SK-N-SH (cell line): Measurements from ENCODE around the gene CASKIN1. TPM values are rescaled to one million over a fixed set of nuclear protein-coding genes. Genes with fewer than 3 reads are reported as not detected.

Experiments used
- CTCF ChIA-PET: fragments of 300-600, 350-600 bp; formaldehyde crosslinking; extraction: SDS; loops from one replicate; lab custom pipeline; 2021; lab: Yijun Ruan, JAX
- POLR2A ChIA-PET: fragments of 350-600 bp; sonication (Branson Sonifier 250); formaldehyde crosslinking; extraction: SDS; loops from one replicate; lab custom pipeline; 2020; ENCODE audit warnings: antibody characterized with exemption, inconsistent platforms; lab: Yijun Ruan, JAX
- DNase-seq: peaks from one replicate; pipeline ENCODE4 v3.0.0; 2012
- H2AFZ ChIP-seq: fragments of 200-600 bp; sonication (generic); 2 replicates; pipeline ENCODE4 v1.8.1; 2016; ENCODE audit warnings: antibody characterized with exemption, mild to moderate bottlenecking, low read depth
- H3F3A ChIP-seq: fragments of 200-600 bp; sonication (generic); replicated peaks from 2 replicates; pipeline ENCODE3; 2016; ENCODE audit warnings: antibody characterized with exemption, mild to moderate bottlenecking; ENCODE audit not compliant: insufficient read depth
- H3K27ac ChIP-seq, 2 experiments: fragments of 200-500 bp in 1 of 2; fragments of 200-600 bp in 1 of 2; sonication (Bioruptor generic) in 1 of 2; sonication (generic), shearing (Covaris generic) in 1 of 2; 2 replicates each; pipeline versions ENCODE4 v1.5.1 to v1.6.1; 2014 to 2016; ENCODE audit warnings: low read depth in 2 of 2, inconsistent platforms in 1 of 2, low read length in 1 of 2, mild to moderate bottlenecking in 1 of 2, mixed read lengths in 1 of 2
- H3K27me3 ChIP-seq: fragments of 200-600 bp; sonication (generic), shearing (Covaris generic); 2 replicates; pipeline ENCODE4 v1.6.1; 2016; ENCODE audit warnings: mixed run types; ENCODE audit not compliant: insufficient read depth
- H3K36me3 ChIP-seq, 2 experiments: fragments of 200-500 bp in 1 of 2; fragments of 200-600 bp in 1 of 2; sonication (Bioruptor generic) in 1 of 2; sonication (generic) in 1 of 2; replicated peaks in 1 of 2; 2 replicates each; pipeline versions ENCODE3 to v1.5.1; 2014 to 2016; ENCODE audit warnings: low read length in 1 of 2, mild to moderate bottlenecking in 1 of 2; ENCODE audit not compliant: insufficient read depth in 2 of 2, control insufficient read depth in 1 of 2
- H3K4me1 ChIP-seq, 2 experiments: fragments of 200-500 bp in 1 of 2; fragments of 200-600 bp in 1 of 2; sonication (Bioruptor generic) in 1 of 2; sonication (generic), shearing (Covaris generic) in 1 of 2; 2 replicates each; pipeline versions ENCODE4 v1.5.1 to v1.6.1; 2014 to 2016; ENCODE audit warnings: low read depth in 1 of 2, low read length in 1 of 2, mixed run types in 1 of 2; ENCODE audit not compliant: insufficient read depth in 2 of 2, control insufficient read depth in 1 of 2
- H3K4me2 ChIP-seq: fragments of 200-600 bp; sonication (generic), shearing (Covaris generic); 2 replicates; pipeline ENCODE4 v1.6.1; 2017; ENCODE audit warnings: mixed run types
- H3K4me3 ChIP-seq, 2 experiments: fragments of 200-500 bp in 1 of 2; fragments of 200-600 bp in 1 of 2; sonication (Bioruptor generic) in 1 of 2; sonication (generic), shearing (Covaris generic) in 1 of 2; 2 replicates each; pipeline versions ENCODE4 v1.5.1 to v1.8.1; 2014 to 2016; ENCODE audit warnings: low read depth in 2 of 2, inconsistent platforms in 1 of 2, low read length in 1 of 2, mild to moderate bottlenecking in 1 of 2, mixed read lengths in 1 of 2, moderate library complexity in 1 of 2
- H3K79me2 ChIP-seq: fragments of 200-600 bp; sonication (generic); 2 replicates; pipeline ENCODE4 v1.8.1; 2017; ENCODE audit warnings: mild to moderate bottlenecking; ENCODE audit not compliant: insufficient read depth
- H3K9ac ChIP-seq: fragments of 200-600 bp; sonication (generic); 2 replicates; pipeline ENCODE4 v1.6.1; 2017; ENCODE audit warnings: mixed run types
- H3K9me2 ChIP-seq: fragments of 200-600 bp; sonication (generic); 2 replicates; pipeline ENCODE4 v1.6.1; 2017; ENCODE audit warnings: mixed run types
- H3K9me3 ChIP-seq: fragments of 200-600 bp; sonication (generic); 2 replicates; pipeline ENCODE4 v1.6.1; 2017; ENCODE audit warnings: mixed run types, mild to moderate bottlenecking, moderate library complexity
- H4K20me1 ChIP-seq: fragments of 200-600 bp; sonication (generic); 2 replicates; pipeline ENCODE4 v1.6.1; 2017; ENCODE audit warnings: mild to moderate bottlenecking, mixed run types; ENCODE audit not compliant: insufficient read depth
- CHD2 ChIP-seq: fragments of 150-350 bp; IDR thresholded peaks from 2 replicates; pipeline ENCODE4 v1.6.1; 2018; ENCODE audit warnings: low read length; ENCODE audit not compliant: partially characterized antibody
- ELF1 ChIP-seq: IDR thresholded peaks from 2 replicates; pipeline ENCODE4 v1.4.0; 2012
- EP300 ChIP-seq, 2 experiments: IDR thresholded peaks; 2 replicates each; pipeline versions ENCODE4 v1.4.0 to v1.6.1; 2012; ENCODE audit warnings: borderline replicate concordance in 1 of 2, low read depth in 1 of 2, low read length in 1 of 2
- FOXJ3 ChIP-seq: sonication (generic); formaldehyde crosslinking; IDR thresholded peaks from 2 replicates; pipeline ENCODE4 v1.5.1; 2020; ENCODE audit warnings: mild to moderate bottlenecking, missing genetic modification reagents
- FOXM1 ChIP-seq: IDR thresholded peaks from 2 replicates; pipeline ENCODE4 v1.4.0; 2012; ENCODE audit warnings: low read depth, mild to moderate bottlenecking
- GABPA ChIP-seq: IDR thresholded peaks from 2 replicates; pipeline ENCODE4 v1.4.0; 2012; ENCODE audit warnings: low read depth, mild to moderate bottlenecking
- MEF2A ChIP-seq: IDR thresholded peaks from 2 replicates; pipeline ENCODE4 v1.4.0; 2012; ENCODE audit warnings: low read depth, borderline replicate concordance
- NFIC ChIP-seq: IDR thresholded peaks from 2 replicates; pipeline ENCODE4 v1.4.0; 2012; ENCODE audit warnings: borderline replicate concordance
- RCOR1 ChIP-seq: fragments of 150-350 bp; IDR thresholded peaks from 2 replicates; pipeline ENCODE4 v1.6.1; 2017; ENCODE audit warnings: antibody characterized with exemption, low read length
- RFX5 ChIP-seq: IDR thresholded peaks from 2 replicates; pipeline ENCODE4 v1.6.1; 2012; ENCODE audit warnings: mild to moderate bottlenecking, improper control_type of control experiment, low read length
- RXRA ChIP-seq: IDR thresholded peaks from 2 replicates; pipeline ENCODE4 v1.4.0; 2012; ENCODE audit warnings: low read depth, mild to moderate bottlenecking, borderline replicate concordance
- SIN3A ChIP-seq: IDR thresholded peaks from 2 replicates; pipeline ENCODE4 v1.6.1; 2012; ENCODE audit warnings: low read depth, mild to moderate bottlenecking, low read length, moderate library complexity, borderline replicate concordance
- TAF1 ChIP-seq: IDR thresholded peaks from 2 replicates; pipeline ENCODE4 v1.6.1; 2012; ENCODE audit warnings: low read depth, mild to moderate bottlenecking, low read length, moderate library complexity, borderline replicate concordance
- TEAD4 ChIP-seq: IDR thresholded peaks from 2 replicates; pipeline ENCODE4 v1.4.0; 2012; ENCODE audit warnings: mild to moderate bottlenecking, borderline replicate concordance; ENCODE audit not compliant: insufficient read depth
- USF2 ChIP-seq: fragments of 150-350 bp; IDR thresholded peaks from 2 replicates; pipeline ENCODE4 v1.6.1; 2017; ENCODE audit warnings: antibody characterized with exemption, low read length, low read depth, borderline replicate concordance
- YY1 ChIP-seq: IDR thresholded peaks from 2 replicates; pipeline ENCODE4 v1.4.0; 2012; ENCODE audit warnings: low read depth, mild to moderate bottlenecking
- ZBTB33 ChIP-seq: IDR thresholded peaks from 2 replicates; pipeline ENCODE4 v1.4.0; 2012; ENCODE audit warnings: low read depth, borderline replicate concordance
- WGBS: methylation state at CpG from one replicate; pipeline ENCODE4 v1.1.6; 2017; ENCODE audit warnings: low lambda C conversion rate; 5-methylcytosine and 5-hydroxymethylcytosine counted together
- polyA plus RNA-seq, 3 experiments: library from polyadenylated mRNA; depleted of rRNA; stranded (reverse); fragments of >200 nt; gene quantifications; 2 replicates each; pipeline ENCODE4 v1.2.3, GENCODE V29; 2012
- TF ChIP-seq, protein P1 (sequence below): fragments of 150-350 bp; IDR thresholded peaks from 2 replicates; pipeline ENCODE4 v1.6.1; 2016; ENCODE audit warnings: mild to moderate bottlenecking, low read depth, low read length
- TF ChIP-seq, protein P2 (sequence below): IDR thresholded peaks from 2 replicates; pipeline ENCODE4 v1.6.1; 2012; ENCODE audit warnings: mild to moderate bottlenecking, low read depth, low read length, moderate library complexity
- TF ChIP-seq, protein P3 (sequence below): fragments of 200-600 bp; sonication (generic); IDR thresholded peaks from 2 replicates; pipeline ENCODE4 v1.6.1; 2017; ENCODE audit warnings: antibody characterized with exemption, mild to moderate bottlenecking, moderate library complexity

CASKIN1 gene
- polyA plus RNA-seq, 1 of the 3 experiments (the other 2 are of a cell fraction): 1.7 TPM

- Histone ChIP-seq H3K9me2 (no peaks in the 10 kb centered on the region), H3K27me3 (no peaks in the 10 kb centered on the region), H3K9ac (no peak overlapping the region), H3K4me2 (no peak overlapping the region), H3K79me2 (no peaks in the 10 kb centered on the region), H3K27ac (no peak overlapping the region), H3K9me3 (no peaks in the 10 kb centered on the region), H2AFZ (no peak overlapping the region), H4K20me1 (no peaks in the 10 kb centered on the region), H3K4me3 (no peak overlapping the region)
- ChIA-PET POLR2A (no interaction called here), CTCF (no interaction called here)
- TF ChIP-seq CHD2 (no peak), ELF1 (no peak), ZBTB33 (no peak), FOXM1 (no peak), RXRA (no peak), EP300 (IDR thresholded peaks at IDR 0.05; ENCODE audit: borderline replicate concordance in 1 of 2, low read depth in 1 of 2, low read length in 1 of 2) (no peak), RFX5 (no peak), SIN3A (no peak), USF2 (no peak), GABPA (no peak), RCOR1 (no peak), TEAD4 (no peak), MEF2A (no peak), NFIC (no peak), TAF1 (no peak), YY1 (no peak), FOXJ3 (CRISPR knock-in tag) (no peak)
- TF ChIP-seq, protein P1, sequence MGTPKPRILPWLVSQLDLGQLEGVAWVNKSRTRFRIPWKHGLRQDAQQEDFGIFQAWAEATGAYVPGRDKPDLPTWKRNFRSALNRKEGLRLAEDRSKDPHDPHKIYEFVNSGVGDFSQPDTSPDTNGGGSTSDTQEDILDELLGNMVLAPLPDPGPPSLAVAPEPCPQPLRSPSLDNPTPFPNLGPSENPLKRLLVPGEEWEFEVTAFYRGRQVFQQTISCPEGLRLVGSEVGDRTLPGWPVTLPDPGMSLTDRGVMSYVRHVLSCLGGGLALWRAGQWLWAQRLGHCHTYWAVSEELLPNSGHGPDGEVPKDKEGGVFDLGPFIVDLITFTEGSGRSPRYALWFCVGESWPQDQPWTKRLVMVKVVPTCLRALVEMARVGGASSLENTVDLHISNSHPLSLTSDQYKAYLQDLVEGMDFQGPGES: no peak
- TF ChIP-seq, protein P2, sequence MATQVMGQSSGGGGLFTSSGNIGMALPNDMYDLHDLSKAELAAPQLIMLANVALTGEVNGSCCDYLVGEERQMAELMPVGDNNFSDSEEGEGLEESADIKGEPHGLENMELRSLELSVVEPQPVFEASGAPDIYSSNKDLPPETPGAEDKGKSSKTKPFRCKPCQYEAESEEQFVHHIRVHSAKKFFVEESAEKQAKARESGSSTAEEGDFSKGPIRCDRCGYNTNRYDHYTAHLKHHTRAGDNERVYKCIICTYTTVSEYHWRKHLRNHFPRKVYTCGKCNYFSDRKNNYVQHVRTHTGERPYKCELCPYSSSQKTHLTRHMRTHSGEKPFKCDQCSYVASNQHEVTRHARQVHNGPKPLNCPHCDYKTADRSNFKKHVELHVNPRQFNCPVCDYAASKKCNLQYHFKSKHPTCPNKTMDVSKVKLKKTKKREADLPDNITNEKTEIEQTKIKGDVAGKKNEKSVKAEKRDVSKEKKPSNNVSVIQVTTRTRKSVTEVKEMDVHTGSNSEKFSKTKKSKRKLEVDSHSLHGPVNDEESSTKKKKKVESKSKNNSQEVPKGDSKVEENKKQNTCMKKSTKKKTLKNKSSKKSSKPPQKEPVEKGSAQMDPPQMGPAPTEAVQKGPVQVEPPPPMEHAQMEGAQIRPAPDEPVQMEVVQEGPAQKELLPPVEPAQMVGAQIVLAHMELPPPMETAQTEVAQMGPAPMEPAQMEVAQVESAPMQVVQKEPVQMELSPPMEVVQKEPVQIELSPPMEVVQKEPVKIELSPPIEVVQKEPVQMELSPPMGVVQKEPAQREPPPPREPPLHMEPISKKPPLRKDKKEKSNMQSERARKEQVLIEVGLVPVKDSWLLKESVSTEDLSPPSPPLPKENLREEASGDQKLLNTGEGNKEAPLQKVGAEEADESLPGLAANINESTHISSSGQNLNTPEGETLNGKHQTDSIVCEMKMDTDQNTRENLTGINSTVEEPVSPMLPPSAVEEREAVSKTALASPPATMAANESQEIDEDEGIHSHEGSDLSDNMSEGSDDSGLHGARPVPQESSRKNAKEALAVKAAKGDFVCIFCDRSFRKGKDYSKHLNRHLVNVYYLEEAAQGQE: no peak
- TF ChIP-seq, protein P3, sequence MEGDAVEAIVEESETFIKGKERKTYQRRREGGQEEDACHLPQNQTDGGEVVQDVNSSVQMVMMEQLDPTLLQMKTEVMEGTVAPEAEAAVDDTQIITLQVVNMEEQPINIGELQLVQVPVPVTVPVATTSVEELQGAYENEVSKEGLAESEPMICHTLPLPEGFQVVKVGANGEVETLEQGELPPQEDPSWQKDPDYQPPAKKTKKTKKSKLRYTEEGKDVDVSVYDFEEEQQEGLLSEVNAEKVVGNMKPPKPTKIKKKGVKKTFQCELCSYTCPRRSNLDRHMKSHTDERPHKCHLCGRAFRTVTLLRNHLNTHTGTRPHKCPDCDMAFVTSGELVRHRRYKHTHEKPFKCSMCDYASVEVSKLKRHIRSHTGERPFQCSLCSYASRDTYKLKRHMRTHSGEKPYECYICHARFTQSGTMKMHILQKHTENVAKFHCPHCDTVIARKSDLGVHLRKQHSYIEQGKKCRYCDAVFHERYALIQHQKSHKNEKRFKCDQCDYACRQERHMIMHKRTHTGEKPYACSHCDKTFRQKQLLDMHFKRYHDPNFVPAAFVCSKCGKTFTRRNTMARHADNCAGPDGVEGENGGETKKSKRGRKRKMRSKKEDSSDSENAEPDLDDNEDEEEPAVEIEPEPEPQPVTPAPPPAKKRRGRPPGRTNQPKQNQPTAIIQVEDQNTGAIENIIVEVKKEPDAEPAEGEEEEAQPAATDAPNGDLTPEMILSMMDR: no peak
- TF ChIP-seq, all 33 proteins: peak for 0
- H3F3A ChIP-seq: peaks cover 6% of the 10 kb centered on the region
- WGBS: 73% methylated on average over 6 of the region's 6 CpGs
- H3K36me3 ChIP-seq: no peaks in the 10 kb centered on the region
- DNase-seq: no peak
- H3K4me1 ChIP-seq: peaks cover 0 to 12% of the 10 kb centered on the region in 2 experiments; a peak in 2 of 4 replicates
Observed at GRCh38 chr16:2200313-2200712, 3.9 kb upstream of the CASKIN1 start.
